ENCODE results near the gene H3-3A.

The H3-3A gene

DNA sequence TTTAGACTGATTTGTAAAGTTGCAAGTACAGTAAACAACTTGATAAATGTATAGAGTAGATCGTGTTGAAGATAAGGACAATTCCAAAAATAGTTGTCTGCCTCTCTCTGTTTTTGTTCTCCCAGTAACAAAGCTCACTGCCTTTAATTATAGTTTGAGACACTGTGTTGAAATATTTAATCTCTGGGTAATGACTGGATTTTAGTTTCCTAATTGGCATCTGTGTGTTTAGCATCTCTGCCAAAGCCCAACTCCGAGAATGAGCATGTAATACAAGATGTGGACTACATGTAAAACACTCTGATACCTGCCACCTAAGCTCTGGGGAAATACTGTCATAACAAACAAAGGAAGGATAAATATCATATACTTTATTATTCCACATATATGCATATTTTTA, 35.7 kb upstream of the H3-3A start:
- TF ChIP-seq POLR2A (IDR thresholded peaks at IDR 0.05; ENCODE audit: extremely low read depth, insufficient read length) = no peak
- TF ChIP-seq CTCF (IDR thresholded peaks at IDR 0.05; ENCODE audit: low read depth, low read length) = no peak
- TF ChIP-seq, protein P1, sequence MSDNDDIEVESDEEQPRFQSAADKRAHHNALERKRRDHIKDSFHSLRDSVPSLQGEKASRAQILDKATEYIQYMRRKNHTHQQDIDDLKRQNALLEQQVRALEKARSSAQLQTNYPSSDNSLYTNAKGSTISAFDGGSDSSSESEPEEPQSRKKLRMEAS (IDR thresholded peaks at IDR 0.05; ENCODE audit: low read depth, low read length) = no peak
- no peak for TF ChIP-seq MYC (IDR thresholded peaks at IDR 0.05; ENCODE audit: low read depth, low read length)
- no peak overlapping the region for H3K4me3 ChIP-seq (ENCODE audit: low read depth, low read length)
- no peak for DNase-seq (ENCODE audit: low read depth)

GRCh38 chr1:226027538-226028217, 34.8 kb upstream of the H3-3A start:
- no peak for DNase-seq (ENCODE audit: low read depth)
- TF ChIP-seq MYC (IDR thresholded peaks at IDR 0.05; ENCODE audit: low read depth, low read length) (no peak), CTCF (IDR thresholded peaks at IDR 0.05; ENCODE audit: low read depth, low read length) (no peak)
- TF ChIP-seq, protein P1 (IDR thresholded peaks at IDR 0.05; ENCODE audit: low read depth, low read length) = no peak
- no peak overlapping the region for H3K4me3 ChIP-seq (ENCODE audit: low read depth, low read length)

DNA sequence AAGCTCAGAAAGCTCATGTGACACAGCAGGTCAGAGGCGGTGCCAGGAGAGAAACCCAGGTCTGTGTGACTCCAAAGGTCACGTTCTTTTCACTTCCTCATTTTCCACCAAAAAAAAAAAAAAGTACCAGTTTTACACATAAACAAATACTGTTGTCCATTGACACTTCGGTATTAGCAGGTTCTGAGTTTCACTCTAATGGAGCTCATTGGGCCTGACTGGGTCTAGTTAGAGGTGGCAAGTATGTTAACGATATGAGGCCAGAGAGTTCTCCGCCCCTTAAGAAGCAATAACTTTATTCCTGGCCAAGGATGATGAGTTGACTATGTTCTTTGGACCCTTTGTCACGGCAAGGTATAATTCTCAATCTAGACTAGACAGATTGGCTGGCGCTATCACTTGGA, 33.4 kb upstream of the H3-3A start:
- TF ChIP-seq MYC (IDR thresholded peaks at IDR 0.05; ENCODE audit: low read depth, low read length) = no peak
- TF ChIP-seq, protein P1 (IDR thresholded peaks at IDR 0.05; ENCODE audit: low read depth, low read length) = no peak
- no peak for TF ChIP-seq CTCF (IDR thresholded peaks at IDR 0.05; ENCODE audit: low read depth, low read length)
- TF ChIP-seq POLR2A (IDR thresholded peaks at IDR 0.05; ENCODE audit: extremely low read depth, insufficient read length) = no peak
- H3K4me3 ChIP-seq (ENCODE audit: low read depth, low read length) = no peak overlapping the region
- peak; percentile 69 for DNase-seq (ENCODE audit: low read depth)

- TF ChIP-seq, protein P1 (IDR thresholded peaks at IDR 0.05; ENCODE audit: low read depth, low read length) = no peak
- TF ChIP-seq CTCF (IDR thresholded peaks at IDR 0.05; ENCODE audit: low read depth, low read length) (no peak), POLR2A (IDR thresholded peaks at IDR 0.05; ENCODE audit: extremely low read depth, insufficient read length) (no peak), MYC (IDR thresholded peaks at IDR 0.05; ENCODE audit: low read depth, low read length) (no peak)
- no peak for DNase-seq (ENCODE audit: low read depth)
- no peak overlapping the region for H3K4me3 ChIP-seq (ENCODE audit: low read depth, low read length)
Measured at GRCh38 chr1:226029568-226030225, 32.8 kb upstream of the H3-3A start.

DNA sequence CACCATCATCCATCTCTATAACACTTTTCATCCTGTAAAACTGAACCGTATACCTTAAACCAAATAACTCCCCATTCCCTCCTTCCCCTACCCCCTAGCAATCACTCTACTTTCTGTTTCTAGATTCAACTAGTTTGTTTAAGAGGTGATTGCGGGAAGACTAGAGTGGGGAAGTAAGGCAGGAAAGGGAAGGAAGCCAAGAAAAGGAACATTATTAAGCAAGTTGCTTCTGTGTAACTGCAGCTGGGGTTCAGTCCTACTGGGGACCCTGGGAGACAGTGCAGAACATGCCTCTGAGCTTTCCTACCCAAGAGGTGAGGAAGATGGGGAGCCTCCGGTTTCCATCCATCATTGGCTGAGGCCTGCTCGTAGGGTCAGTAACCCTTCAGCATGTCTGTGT, 28.9 kb upstream of the H3-3A start:
- no peak overlapping the region for H3K4me3 ChIP-seq (ENCODE audit: low read depth, low read length)
- no peak for TF ChIP-seq POLR2A (IDR thresholded peaks at IDR 0.05; ENCODE audit: extremely low read depth, insufficient read length)
- TF ChIP-seq CTCF (IDR thresholded peaks at IDR 0.05; ENCODE audit: low read depth, low read length) = no peak
- TF ChIP-seq MYC (IDR thresholded peaks at IDR 0.05; ENCODE audit: low read depth, low read length) = no peak
- TF ChIP-seq, protein P1 (IDR thresholded peaks at IDR 0.05; ENCODE audit: low read depth, low read length) = no peak
- DNase-seq (ENCODE audit: low read depth) = no peak
